ENCODE data around the gene ZMAT5. TPM values are rescaled to one million over a fixed set of nuclear protein-coding genes. Genes with fewer than 3 reads are reported as not detected.
A peak's percentile ranks its signal among the peaks of the same experiment; 100 is the strongest.

ZMAT5 gene
- total and polyA plus RNA-seq, 9 of the 15 experiments (the other 6 are each of a cell fraction or from before 2014, with no cell fraction given): 2.0 to 25.2 (median 11.9) TPM

GRCh38 chr22:29701155-29701999 is 65.4 kb downstream of the ZMAT5 start (continued):
- TF ChIP-seq ZNF263 (CRISPR knock-in tag; IDR thresholded peaks at IDR 0.05; ENCODE audit: borderline replicate concordance): no peak
- TF ChIP-seq ZEB2 (IDR thresholded peaks at IDR 0.05): 0 out of 2 replicates have a peak, but pooled peaks have one; percentile 19
- TF ChIP-seq SMC3 (conservative IDR thresholded peaks at IDR 0.05; ENCODE audit: insufficient read depth, low read depth, low read length): peak; percentile 38
- TF ChIP-seq HNRNPLL (IDR thresholded peaks at IDR 0.05; ENCODE audit: low read depth, low read length, poor library complexity, severe bottlenecking): peak; percentile 69
- TF ChIP-seq MEIS2 (IDR thresholded peaks at IDR 0.05; ENCODE audit: partially characterized antibody): peak; percentile 41
- TF ChIP-seq KLF16 (IDR thresholded peaks at IDR 0.05): 0 out of 2 replicates have a peak, but pooled peaks have one; percentile 7
- peak; percentile 36; the same call in 1 of the 2 replicates for TF ChIP-seq STAT5A (IDR thresholded peaks at IDR 0.05; ENCODE audit: borderline replicate concordance, low read length)
- peak; percentile 92 for TF ChIP-seq CHD7 (IDR thresholded peaks at IDR 0.05; ENCODE audit: low read depth, low read length)
- TF ChIP-seq RAD21 (CRISPR knock-in tag; conservative IDR thresholded peaks at IDR 0.05 in 1 of 2, IDR thresholded peaks at IDR 0.05 in 1 of 2): peak in 1 of 2 experiments; percentile 69; a peak in 2 of 4 replicates
- no peak for TF ChIP-seq ZNF57 (CRISPR knock-in tag; IDR thresholded peaks at IDR 0.05)
- no peak for TF ChIP-seq AFF1 (IDR thresholded peaks at IDR 0.05; ENCODE audit: low read depth in 1 of 2, partially characterized antibody in 2 of 2)
